GM19324 (cell line): ENCODE data around the gene CHD2.
A peak's percentile ranks its signal among the peaks of the same experiment; 100 is the strongest.
"Not testable (repeated sequence)": the region's sequence is repeated elsewhere in the genome, so short reads cannot be mapped to it uniquely, and the experiment has no call there.

Experiments used
- ATAC-seq: cut with Tn5 transposase; IDR thresholded peaks from one replicate; pipeline ENCODE4 v1.9.1; 2021; ENCODE audit warnings: mild to moderate bottlenecking, moderate library complexity; ENCODE audit not compliant: unreplicated experiment, low FRiP score

Gene CHD2

GRCh38 chr15:92904722-92905571 lies 4.8 kb downstream of the CHD2 start:
- no peak for ATAC-seq

DNA sequence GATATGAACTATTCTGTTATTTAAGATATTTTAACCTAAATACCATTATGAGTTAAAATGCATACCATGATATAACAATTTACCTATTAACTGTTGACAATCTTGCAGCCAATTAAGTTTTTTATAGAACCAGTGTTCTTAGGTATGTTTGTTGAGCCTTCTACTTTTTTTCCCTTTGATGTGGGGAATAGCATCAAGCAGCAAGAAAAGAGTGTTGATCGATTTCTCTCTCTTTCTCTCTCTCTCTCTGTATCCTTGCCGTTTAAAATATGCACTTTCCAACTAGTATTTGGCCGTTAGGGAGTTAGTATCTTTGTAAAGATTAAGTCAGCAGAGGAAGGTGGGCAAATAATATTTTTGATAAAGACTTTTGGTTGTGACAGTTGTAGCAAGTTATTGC lies 5.9 kb downstream of the CHD2 start:
- ATAC-seq = no peak

GRCh38 chr15:92906563-92907081 lies 6.5 kb downstream of the CHD2 start:
- peak; percentile 26 for ATAC-seq

DNA sequence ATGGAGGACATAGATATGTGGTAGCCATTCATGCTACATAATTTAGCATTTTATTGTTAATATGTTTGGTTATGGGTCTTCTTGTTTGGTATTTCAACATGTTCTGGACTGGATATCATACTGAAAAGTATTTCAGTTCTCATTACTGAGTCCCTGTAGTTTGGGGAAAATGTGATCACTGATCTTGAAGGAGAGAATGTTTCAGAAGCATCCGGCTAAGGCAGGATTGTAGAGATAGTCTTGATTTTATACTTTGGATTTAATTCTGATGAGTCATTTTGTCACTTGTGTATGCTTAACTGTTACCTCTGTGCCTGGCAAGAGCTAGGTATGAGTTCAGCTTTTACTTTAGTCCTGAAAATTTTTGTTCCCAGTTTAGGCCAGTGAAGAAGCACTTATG lies 7.1 kb downstream of the CHD2 start:
- no peak for ATAC-seq

GRCh38 chr15:92907896-92908712 lies 8.0 kb downstream of the CHD2 start:
- ATAC-seq = no peak

GRCh38 chr15:92908713-92909057 lies 8.6 kb downstream of the CHD2 start:
- no peak for ATAC-seq

GRCh38 chr15:92909136-92909781 lies 9.1 kb downstream of the CHD2 start:
- no peak for ATAC-seq

DNA sequence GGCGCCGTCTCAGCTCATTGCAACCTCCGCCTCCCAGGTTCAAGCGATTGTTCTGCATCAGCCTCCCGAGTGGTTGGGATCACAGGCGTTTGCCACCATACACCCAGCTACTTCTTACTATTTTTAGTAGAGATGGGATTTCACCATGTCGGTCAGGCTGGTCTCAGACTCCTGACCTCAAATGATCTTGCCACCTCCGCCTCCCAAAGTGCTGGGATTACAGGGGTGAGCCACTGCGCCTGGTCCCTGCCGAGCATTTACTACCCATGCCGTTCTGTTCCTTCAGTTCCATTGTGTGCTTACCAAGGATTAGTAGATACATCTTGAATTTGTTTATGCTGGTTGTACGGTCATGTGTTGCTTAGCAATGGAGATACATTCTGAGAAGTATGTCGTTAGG lies 10.3 kb downstream of the CHD2 start:
- ATAC-seq = no peak

- no peak for ATAC-seq
These were observed 14.0 kb downstream of the CHD2 start for GRCh38 chr15:92914103-92914499.

DNA sequence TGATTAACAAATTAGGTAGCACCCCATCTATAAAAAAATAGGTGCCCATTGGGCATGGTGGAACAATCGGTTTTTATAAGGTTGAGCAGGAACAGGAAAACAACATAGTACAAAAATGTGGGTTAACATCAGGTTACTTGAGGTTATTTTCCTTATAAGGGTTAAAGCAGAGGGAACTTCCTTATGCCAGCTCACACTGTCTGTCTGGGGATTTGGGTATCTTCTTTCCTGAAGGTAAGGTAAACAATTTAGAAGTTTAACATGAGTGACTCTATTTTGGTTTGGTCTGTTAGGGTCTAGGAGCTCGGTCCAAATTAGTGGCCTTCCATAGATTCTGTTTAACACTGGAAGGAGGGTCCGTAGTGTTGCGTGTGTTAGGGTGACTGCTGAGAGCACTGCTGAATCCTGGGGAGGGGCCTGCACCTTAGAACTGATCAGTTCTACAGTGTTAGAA lies 14.7 kb downstream of the CHD2 start:
- ATAC-seq = no peak

- no peak for ATAC-seq
These were observed 15.8 kb downstream of the CHD2 start for GRCh38 chr15:92915766-92916435.

GRCh38 chr15:92917598-92918407 lies 17.7 kb downstream of the CHD2 start:
- ATAC-seq = no peak

GRCh38 chr15:92918881-92919280 lies 18.8 kb downstream of the CHD2 start:
- ATAC-seq = not testable (repeated sequence)

- no peak for ATAC-seq
These were observed 20.6 kb downstream of the CHD2 start for GRCh38 chr15:92920595-92921161.

- no peak for ATAC-seq
These were observed 21.3 kb downstream of the CHD2 start for GRCh38 chr15:92921215-92922131.

DNA sequence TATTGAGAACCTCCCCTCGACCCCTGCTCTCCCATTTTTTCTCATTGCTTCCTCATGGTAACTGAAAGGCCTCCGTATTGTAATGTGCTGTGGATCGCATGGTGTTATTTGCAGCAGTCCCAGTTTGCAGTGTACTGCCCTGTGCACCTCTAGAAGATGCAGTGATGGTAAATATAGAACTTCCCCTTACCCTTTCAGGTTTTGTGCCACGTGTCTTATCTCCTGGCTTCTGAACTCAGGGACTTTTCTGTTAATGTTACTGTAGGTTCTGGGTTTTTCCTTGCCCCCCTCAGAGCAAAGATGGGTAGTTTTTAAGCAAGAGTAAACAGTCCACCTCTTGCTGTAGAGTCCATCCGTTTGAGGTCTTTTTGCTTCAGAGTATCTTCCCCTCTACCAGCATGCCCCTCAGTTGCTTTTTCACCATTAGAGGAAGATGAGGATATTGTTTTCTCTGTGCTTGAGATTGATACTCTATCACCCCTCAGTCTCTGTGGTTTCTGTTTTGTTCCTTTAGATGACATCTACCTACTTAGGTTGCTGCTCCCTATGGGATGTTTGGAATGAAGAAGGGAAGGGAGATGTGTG lies 22.4 kb downstream of the CHD2 start:
- peak; percentile 48 for ATAC-seq

- ATAC-seq = no peak
These were observed 24.1 kb downstream of the CHD2 start for GRCh38 chr15:92924216-92924615.

- ATAC-seq = no peak
These were observed 25.3 kb downstream of the CHD2 start for GRCh38 chr15:92925454-92925853.
